ENCODE results near the gene CPAMD8.

The CPAMD8 gene

GRCh38 chr19:17060802-17061201 lies 34.2 kb upstream of the CPAMD8 start:
- Mint-ChIP-seq H3K9me3 (no peaks in the 10 kb centered on the region), H3K27ac (no peak overlapping the region), H3K4me1 (no peaks in the 10 kb centered on the region), H3K27me3 (ENCODE audit: low read depth, poor library complexity) (peaks cover under 1% of the 10 kb centered on the region), H3K4me3 (no peak overlapping the region), H3K36me3 (ENCODE audit: low read depth) (peaks cover 46% of the 10 kb centered on the region)
- TF ChIP-seq CTCF (IDR thresholded peaks at IDR 0.05), result no peak
- no peak for DNase-seq

- no peak overlapping the region for H3K27ac Mint-ChIP-seq
- no peak overlapping the region for H3K4me3 Mint-ChIP-seq
- H3K36me3 Mint-ChIP-seq (ENCODE audit: low read depth), result peaks cover 32% of the 10 kb centered on the region
- H3K4me1 Mint-ChIP-seq, result no peaks in the 10 kb centered on the region
- H3K27me3 Mint-ChIP-seq (ENCODE audit: low read depth, poor library complexity), result no peaks in the 10 kb centered on the region
- H3K9me3 Mint-ChIP-seq, result no peaks in the 10 kb centered on the region
- no peak for DNase-seq
- no peak for TF ChIP-seq CTCF (IDR thresholded peaks at IDR 0.05)
These were observed 31.6 kb upstream of the CPAMD8 start for GRCh38 chr19:17058236-17058635.

- Mint-ChIP-seq H3K36me3 (ENCODE audit: low read depth) (peaks cover 48% of the 10 kb centered on the region), H3K9me3 (no peaks in the 10 kb centered on the region), H3K4me3 (no peak overlapping the region), H3K27me3 (ENCODE audit: low read depth, poor library complexity) (no peaks in the 10 kb centered on the region), H3K27ac (no peak overlapping the region), H3K4me1 (peaks cover 10% of the 10 kb centered on the region)
- TF ChIP-seq CTCF (IDR thresholded peaks at IDR 0.05), result no peak
- DNase-seq, result no peak
These were observed 29.0 kb upstream of the CPAMD8 start for GRCh38 chr19:17055636-17056035.

GRCh38 chr19:17054746-17055145 lies 28.1 kb upstream of the CPAMD8 start:
- Mint-ChIP-seq H3K4me3 (no peak overlapping the region), H3K9me3 (no peaks in the 10 kb centered on the region), H3K36me3 (ENCODE audit: low read depth) (peaks cover 44% of the 10 kb centered on the region), H3K4me1 (peaks cover 10% of the 10 kb centered on the region), H3K27ac (no peak overlapping the region), H3K27me3 (ENCODE audit: low read depth, poor library complexity) (no peaks in the 10 kb centered on the region)
- no peak for DNase-seq
- TF ChIP-seq CTCF (IDR thresholded peaks at IDR 0.05), result no peak

GRCh38 chr19:17052439-17052838 lies 25.8 kb upstream of the CPAMD8 start:
- peak; percentile 57 for TF ChIP-seq CTCF (IDR thresholded peaks at IDR 0.05)
- no peaks in the 10 kb centered on the region for H3K9me3 Mint-ChIP-seq
- H3K36me3 Mint-ChIP-seq (ENCODE audit: low read depth), result peaks cover 26% of the 10 kb centered on the region
- peaks cover 10% of the 10 kb centered on the region for H3K4me1 Mint-ChIP-seq
- DNase-seq, result peak; percentile 48
- H3K27me3 Mint-ChIP-seq (ENCODE audit: low read depth, poor library complexity), result no peaks in the 10 kb centered on the region
- H3K4me3 Mint-ChIP-seq, result no peak overlapping the region
- H3K27ac Mint-ChIP-seq, result peak overlapping the region; percentile 68

GRCh38 chr19:17049711-17050280 lies 23.2 kb upstream of the CPAMD8 start:
- no peak overlapping the region for H3K4me3 Mint-ChIP-seq
- peaks cover 26% of the 10 kb centered on the region for H3K36me3 Mint-ChIP-seq (ENCODE audit: low read depth)
- H3K9me3 Mint-ChIP-seq, result no peaks in the 10 kb centered on the region
- H3K27me3 Mint-ChIP-seq (ENCODE audit: low read depth, poor library complexity), result no peaks in the 10 kb centered on the region
- H3K4me1 Mint-ChIP-seq, result peaks cover 23% of the 10 kb centered on the region
- DNase-seq, result no peak
- H3K27ac Mint-ChIP-seq, result no peak overlapping the region
- no peak for TF ChIP-seq CTCF (IDR thresholded peaks at IDR 0.05)
